TTC549 (cell line): ENCODE data around the gene CFAP99.

Experiments used
- FAIRE-seq: peaks from 2 replicates; lab custom pipeline; 2012; peaks lifted over from hg19 to GRCh38; lab: Jason Lieb, UNC

CFAP99 gene

DNA sequence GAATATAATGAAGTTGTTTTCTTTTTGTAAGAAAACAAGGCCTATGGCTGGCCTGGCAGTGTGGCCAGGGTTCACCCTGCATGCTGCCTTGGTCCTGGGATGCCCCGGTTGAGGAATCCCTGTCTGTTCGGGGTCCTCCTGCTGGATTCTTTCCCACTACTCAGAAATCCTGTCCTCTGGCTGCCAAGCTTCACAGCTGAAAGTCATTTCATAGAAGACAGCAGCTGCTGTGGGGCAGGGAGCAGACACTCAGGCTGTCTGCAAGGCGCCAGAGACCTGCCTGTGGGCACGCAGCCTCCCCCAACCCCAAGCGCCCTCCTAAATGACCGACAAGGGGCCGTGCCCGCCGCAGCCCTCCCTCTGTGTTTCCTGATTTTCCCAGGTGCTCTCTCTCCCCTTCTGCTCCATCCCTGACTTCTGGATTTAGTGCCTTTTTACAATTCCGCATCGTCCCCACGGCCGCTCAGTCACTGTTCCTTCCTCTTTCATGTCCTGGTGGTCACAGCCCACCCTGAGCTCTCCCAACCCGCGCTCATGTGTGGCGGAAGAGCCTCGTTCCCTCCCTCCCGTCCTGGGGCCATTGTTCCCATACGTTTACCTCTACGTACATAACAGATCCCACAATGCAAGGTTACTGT, 27.9 kb upstream of the CFAP99 start:
- no peak for FAIRE-seq

DNA sequence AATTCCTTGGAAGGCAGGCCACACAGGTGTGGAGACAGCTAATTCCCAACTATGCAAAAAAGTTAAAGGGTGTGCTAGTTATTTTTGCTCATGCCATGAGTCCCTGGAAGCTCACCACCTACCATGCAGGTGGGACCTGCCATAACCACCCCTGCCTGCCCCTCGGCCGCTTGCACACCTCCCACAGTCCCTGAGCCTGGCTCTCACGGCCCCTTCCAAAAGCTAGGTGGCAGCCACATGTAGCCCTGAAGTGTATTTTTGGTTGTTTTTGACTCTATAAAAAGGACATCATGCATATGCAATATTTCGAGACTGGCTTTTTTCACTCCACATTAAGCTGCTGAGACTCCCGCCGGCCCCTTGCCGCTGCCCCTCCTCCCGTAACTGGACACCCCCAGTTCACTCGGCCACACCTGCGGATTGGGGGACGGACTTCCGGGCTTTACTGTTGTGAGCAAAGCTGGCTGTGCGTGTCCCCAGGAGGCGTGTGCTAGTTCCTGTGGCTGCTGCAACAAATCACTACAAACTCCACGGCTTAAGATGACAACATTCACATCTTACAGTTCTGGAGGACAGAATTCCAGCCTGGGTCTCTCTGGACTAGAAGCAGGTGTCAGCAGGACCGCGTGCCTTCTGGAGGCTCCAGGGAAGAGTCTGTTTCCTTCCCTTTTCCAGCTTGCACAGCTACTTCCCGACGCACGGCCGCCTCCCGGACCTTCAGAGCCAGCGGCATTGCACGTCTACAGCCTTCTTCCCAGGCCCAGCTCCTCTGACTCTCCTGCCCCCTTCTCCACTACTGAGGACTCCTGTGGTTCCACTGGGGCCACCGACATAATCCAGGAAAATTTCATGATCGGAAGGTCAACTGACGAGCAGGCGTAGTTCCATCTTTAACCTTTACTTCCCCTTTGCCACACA, 25.1 kb upstream of the CFAP99 start:
- FAIRE-seq = no peak

DNA sequence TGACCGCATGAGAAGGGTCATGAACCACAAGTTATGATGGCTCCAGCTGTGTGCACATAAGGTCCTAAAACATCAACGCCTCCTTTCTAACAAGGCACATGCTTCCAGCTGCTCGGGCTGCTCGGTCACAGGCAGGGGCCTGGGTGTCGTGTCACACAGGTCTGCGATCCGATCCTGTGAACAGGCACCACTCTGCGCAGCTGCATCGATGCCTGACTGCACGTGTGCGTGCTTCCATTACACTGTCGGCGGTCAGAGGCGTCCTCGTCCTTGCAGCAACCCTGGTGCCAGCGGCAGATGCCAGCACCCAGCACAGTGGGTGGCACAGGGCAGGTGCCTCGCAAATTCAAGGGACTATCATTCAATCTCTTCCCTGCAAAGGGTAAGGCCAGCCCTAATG, 24.2 kb upstream of the CFAP99 start:
- FAIRE-seq = no peak

DNA sequence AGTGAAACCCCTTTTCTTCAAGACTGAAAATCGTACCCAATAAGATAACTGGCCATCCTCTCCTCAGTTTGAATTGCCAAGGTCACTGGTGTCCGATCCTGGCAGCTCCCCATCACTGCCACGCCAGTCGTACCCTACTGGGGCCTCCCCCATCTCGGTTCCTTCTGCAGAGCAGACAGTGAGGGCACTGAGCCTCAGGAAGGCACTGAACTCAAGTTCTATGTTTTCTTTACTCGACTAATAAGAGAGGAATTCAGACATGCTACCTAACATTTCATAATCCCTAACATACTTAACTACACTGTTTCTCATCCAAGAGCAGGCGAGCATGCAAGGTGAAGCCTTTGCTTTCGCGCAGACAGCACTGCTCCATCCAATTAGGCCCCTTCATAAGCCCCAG, 23.7 kb upstream of the CFAP99 start:
- FAIRE-seq = no peak

DNA sequence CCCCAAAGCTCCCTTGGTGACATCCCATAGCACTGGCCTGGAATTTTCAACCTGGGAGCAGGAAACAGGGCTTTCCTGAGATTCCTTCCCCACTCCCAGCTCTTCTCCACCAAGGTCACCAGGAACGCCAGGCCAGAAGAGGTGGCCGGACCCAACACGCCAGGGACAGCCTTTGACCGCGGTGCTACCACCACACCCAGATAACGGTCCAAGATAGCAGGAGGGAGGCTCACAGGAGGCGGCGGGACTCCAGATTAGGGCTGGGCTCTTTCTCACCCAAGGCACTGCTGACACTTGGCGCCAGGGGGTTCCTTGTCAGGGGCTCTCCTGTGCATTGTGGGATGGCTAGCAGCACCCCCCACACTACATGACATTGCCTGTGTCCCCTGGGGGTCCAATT, 23.2 kb upstream of the CFAP99 start:
- FAIRE-seq = no peak

DNA sequence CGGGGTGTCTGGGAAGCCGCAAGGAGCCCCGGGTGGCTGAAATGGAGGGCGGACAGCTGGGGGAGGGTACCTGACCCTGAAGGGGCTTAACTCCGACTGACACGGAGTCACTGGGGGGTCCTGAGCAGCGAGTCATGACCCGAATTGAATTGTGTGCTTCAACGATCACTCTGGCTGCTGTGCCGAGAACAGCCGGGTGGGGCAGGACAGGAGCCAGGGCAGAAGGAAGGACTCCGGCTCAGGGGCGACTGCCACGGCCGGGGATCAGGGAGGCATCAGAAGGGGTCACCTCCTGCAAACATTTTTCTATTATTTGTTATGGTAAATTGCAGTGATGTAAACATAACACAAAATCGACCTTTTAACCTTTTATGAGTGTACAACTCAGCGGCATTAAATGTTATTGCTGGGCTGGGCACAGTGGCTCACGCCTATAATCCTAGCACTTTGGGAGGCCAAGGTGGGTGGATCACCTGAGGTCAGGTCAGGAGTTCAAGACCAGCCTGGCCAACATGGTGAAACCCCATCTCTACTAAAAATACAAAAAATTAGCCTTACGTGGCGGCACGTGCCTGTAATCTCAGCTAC, 21.9 kb upstream of the CFAP99 start:
- FAIRE-seq = no peak

DNA sequence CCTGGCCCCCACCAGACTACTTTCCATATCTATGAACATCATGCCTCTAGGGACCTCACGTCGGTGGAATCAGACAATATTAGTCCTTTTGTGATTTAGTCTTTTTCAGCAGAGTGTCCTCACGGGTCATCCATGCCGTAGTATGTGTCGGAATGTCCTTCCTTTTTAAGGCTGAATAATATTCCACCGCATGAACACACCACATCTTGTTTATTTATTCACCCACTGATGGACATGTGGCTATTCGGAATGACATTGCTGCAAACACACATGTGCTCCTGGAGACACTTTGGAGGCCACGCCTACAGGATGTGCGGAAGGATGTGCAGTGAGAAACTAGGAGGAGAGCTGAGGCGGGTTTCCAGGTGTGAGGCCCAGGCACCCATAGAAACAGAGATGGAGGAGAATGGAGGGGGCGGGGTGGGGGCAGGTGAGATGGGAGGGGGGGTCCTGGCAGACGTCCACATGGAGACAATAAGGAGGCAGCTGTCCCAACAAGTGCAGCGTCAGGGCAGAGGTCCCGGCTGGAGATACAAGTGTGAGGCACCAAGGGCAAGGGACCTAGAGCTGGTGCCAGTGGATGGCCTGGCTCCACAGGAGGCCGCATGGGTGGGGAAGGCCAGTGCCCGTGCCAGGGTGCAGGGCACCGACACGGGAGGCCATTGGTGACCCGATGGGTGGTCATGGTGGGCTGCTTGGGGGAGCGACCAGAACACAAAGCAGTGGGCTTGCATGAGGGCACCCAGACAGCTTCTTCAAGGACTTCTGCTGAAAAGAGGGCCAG, 21.0 kb upstream of the CFAP99 start:
- no peak for FAIRE-seq

DNA sequence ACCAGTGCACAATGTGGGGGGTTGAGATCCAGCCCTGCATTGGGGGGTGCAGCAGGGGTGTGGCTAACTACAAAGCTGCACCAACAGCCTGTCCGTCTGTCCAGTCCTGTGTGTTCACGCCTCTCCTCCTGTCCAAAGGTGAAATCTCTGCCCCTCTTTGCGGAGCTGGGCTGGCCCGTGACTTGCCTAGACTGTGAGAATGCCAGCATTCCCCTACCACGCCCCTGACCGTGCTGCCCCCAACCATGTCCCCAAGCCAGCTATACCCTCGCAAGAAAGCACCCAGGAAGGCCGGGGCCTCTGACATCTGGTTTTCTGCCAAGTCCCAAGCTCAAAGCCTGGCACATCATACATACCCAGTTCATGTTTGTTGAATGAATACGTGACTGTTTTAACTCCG, 19.5 kb upstream of the CFAP99 start:
- no peak for FAIRE-seq

DNA sequence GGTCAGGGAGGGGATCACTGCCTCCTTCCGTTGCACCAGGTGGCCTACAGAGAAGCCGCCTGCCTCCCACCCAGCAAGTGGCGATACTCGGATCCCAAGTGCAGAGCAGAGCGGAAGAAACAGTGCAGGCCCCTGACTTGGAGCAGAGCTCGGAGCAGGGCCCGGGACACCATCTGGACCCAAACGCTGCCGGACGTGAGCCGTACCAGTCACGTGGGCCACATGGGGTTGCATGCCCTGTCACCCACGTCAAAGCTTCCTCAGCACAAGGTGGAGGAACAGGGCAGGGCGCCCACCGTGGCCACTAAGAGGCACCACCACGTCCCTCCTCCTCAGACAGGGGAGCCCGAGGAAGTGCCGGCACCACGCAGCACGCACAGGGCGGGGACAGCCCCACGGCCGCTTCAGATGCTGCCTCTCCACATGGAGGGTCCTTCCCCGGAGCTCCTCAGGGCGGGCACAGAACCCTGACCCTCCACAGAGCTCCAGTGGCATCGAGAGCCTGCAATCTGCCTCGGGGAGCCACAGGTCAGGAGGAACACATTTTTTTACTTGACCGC, 19.0 kb upstream of the CFAP99 start:
- no peak for FAIRE-seq

DNA sequence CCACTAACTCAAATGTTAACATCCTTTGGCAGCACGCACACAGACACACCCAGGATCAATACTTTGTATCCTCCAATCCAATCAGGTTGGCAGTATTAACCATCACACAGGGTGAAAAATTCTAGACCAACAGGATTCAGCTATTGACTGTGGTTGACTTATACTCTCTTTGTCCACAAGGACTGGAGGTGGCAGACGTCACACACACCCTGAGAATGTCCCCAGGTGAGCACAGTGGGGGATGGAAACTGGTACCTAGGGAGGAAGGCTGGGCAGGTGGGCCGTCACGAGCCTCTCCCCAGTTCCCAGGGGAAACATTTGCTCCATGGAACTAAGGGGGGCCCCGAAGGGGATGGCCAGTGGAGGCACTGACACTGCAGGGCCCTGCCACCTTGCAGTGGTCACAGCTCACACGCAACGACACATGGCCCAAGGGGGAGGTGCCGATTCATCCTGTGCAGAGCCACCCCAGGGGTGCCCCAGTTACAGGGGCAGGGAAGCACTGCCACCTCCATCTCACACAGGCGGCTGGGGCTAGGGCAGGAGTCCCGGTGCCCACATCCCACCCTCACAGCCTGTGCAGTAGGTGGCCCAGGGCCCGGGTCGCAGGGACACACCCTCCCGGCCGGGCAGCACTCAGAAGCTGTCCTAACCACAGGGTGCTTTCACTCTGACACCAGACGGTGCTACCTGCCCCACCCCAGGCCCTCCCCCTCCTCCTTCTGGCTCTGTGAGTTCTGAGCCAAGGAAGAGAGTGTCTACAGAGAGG, 17.7 kb upstream of the CFAP99 start:
- no peak for FAIRE-seq

DNA sequence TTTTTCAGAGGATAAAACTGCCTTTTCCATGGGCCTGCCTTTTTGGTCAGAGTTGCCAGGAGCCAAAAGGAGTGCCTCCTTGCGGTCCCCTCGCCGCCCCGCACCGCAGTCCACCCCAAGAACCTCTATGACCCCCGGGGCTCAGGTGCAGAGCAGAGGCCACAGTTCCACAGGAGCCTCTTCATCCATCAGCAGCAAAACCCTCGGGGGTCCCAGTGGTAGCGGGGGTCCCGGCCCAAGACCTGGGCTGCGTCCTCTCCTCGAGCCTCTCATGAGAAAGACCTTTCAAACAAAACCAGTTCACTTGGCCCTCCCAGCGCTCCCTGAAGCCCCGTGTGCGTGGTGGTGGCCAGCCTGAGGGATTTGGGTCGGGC, 17.2 kb upstream of the CFAP99 start:
- no peak for FAIRE-seq

DNA sequence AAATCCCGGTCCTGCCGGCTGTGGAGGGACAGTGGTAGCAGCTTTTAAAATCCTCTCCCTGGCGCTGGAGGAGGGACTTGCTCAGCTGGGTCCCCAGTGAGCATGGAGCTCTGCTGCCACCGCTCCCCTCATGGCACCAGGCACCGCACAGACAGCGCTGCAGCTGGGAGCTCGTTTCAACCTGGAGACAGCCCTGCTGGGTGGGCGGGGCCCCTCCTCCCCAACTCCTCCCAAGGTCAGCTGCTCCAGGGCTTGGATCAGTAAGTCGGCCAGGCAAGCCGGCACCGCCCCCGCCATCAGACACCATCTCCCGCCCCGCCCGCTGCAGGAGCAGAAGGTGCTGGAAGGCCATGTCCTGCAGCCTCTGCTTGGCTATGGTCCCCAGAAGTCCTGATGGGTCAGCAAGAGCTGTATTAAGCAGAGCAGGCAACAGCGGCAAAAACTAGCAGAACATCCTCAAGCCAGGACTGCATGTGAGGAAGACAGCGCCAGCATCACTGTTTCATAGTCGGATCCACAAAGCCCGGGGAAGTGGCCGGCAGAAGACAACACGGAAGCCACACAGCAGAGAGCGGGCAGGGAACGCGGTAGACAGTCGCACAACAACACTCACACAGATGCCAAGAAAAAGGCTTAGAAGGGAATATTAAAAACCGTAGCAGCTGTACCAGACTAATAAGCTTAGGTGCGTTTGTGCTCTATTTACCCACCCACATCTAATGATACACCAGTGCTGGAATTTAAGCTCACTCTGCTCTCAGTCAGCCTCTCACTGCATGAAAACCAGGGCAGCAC, 16.5 kb upstream of the CFAP99 start:
- no peak for FAIRE-seq

DNA sequence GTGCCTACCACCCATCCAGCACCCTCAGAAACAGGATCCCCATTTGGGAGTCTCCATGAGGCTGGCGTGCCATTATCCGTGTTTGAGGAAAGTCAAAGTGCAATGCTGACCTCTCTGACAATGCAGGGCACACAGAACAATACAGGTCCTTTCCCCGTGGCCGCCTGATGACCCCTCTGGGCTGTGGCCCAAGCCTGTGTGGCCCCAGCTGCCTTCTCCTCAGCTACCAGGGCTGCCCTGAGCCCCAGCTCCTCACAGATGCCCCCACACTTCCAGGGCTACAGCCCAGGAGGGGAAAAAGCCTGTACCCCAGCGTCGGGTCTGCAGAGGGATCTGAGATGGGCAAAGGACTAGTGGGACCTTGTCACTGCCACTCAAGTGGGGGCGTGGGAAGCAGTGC, 15.8 kb upstream of the CFAP99 start:
- FAIRE-seq = no peak

DNA sequence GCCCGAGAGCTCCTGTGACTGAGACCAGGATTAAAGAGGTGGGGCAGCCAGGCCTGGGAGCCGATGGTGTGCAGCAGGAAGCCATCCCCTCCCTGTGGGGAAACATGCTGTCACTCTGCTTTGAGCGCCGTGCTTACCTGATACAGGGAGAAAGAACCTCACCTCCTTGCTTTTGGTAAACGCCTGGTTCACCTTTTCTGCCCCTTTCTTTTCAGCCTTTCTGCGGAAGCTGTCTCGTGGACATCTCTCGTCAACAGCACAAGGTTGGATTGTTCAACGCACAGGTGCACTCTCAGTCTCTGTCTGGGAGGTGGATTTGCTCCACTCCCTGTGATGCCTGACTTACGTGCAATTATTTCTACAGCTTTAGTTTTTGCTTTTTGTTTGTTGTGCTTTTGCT, 12.3 kb upstream of the CFAP99 start:
- no peak for FAIRE-seq

DNA sequence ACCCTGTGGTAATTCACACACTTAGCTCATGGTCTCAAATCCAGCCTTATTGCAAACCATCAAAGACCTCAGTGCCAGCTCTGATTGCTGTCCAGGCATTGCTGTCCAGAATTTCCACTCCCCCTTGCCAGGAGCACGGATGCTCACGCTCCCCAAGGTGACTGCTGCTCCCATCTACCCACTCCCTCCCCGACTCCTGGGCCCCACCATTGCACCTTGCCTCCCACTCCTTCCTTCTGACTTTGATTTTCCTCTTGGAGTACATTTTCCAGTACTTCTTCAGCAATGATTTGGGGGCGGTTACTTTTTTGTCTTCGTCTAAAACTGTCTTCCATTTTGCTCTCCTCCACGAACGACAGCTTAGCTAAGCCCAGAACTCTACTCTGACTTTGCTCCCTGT, 11.8 kb upstream of the CFAP99 start:
- no peak for FAIRE-seq

DNA sequence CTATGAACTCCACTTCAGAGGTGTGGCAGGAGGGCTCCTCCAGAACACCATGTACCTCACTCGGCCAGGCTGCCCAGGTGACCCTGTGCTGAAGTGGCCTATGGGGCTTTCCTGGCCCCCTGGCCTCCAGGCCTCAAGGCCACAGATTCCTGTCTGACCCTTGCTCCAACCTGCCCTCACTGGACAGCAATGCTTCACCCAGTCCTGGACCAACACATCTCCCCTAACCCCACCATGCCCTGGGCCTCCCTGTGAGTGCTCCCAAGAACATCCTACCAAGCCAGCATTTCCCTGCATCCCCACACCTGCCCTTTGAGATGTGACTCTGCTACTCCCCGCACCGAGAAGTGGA, 10.8 kb upstream of the CFAP99 start:
- FAIRE-seq = no peak

DNA sequence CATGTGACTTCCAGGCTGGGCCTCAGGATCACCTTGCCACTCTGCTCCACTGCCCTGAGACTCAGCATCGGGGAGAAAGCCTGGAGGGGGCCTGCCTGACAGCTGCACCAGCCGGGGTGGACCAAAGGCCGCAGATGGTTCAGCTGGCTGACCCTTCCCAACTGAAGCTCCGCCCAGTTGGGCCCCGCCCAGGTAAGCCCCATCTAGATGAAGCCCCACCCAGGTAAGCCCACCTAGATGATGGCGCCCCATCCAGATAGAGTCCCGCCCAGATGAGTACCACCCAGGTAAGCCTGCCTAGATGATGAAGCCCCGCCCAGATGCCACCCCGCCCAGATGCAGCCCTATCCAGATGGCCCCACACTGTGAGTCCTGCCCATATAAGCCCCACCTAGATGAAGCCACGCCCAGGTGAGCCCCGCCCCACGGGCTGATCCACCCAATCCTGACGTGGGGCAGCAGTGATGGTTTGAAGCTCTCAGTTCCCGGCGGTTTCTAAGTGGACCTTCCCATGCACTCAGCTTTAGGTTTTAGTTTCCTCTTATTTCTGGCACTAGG, 10.3 kb upstream of the CFAP99 start:
- no peak for FAIRE-seq

DNA sequence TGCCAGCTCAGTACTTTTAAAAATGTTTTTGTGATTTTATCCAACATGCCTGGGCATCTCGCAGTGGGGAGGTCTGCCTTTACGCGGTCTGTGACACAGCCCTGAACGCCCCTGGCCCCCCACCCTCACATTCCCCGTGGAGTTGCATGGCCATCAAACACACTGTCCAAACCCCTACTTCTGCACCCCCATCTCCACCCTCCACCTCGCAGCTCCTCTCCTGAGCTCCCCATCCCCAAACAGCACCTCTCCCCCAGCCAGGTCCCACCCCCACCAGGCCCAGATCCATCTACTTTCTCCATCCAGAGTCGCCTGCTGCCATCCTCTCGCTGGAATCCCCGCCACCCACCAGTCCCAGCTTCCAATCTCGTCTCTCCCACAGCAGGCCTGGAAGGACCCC, 9.8 kb upstream of the CFAP99 start:
- no peak for FAIRE-seq

DNA sequence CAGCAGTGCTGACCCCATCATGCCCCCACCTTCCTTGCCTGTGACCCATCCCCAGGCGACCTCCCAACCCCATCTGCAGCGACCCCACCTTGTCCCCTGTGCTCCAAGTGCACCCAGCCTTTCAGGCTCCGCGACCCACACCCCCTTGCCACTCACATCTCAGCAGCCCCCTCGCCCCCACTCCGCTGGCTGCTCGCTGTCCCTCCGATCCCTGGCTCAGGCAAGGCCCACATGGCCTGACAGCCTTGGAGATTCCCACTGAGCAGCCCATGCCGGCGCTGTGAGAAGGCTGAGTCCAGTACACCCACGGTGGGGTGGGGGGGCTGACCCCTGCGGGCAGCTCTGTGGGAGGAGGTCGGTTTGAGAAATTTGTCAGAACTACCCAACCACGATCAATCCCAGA, 9.4 kb upstream of the CFAP99 start:
- no peak for FAIRE-seq

DNA sequence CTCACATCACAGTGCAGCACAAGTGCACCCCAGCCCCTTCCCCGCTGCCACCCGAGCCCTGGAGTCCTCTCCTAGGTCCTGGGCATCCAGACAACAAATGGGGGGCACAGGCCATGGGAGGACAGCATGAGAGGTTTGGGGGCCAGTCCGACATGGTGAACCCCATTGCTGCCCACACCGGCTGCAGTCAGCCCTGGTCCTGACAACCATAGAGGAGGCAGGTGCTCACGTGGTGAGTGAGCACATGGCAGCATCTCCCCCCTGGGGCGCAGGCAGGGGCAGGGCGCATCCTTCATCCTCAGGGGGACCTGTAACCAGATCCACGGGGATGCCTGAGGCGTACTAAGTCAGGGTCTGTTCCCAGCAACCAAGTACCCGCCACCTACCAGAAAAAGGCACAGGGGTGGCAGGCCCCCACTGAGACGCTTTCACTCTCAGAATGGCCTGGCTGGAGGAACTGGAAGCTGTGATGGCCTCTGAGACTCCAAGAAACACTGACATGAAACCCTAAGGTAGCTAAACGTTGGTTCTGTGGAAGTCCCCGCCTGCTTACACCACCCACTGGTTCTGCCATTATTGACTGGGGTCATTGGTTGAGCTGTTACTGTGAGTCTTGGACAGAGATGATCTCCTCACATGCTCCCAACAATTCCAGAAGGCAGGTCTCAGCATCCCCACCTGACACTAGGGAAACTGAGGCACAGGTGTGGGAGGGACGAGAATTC, 6.8 kb upstream of the CFAP99 start:
- no peak for FAIRE-seq
